IMR-90 (cell line): ENCODE measurements around the gene SPRED2. TPM values are rescaled to one million over a fixed set of nuclear protein-coding genes. Genes with fewer than 3 reads are reported as not detected.

ENCODE experiments used
- ATAC-seq: fragments of 200-7000 bp; cut with Tn5 transposase; 2 replicates; pipeline ENCODE4 v1.9.1; 2020; ENCODE audit warnings: low read depth, mild to moderate bottlenecking, moderate library complexity
- BruUV-seq: library from RNA; stranded (reverse); fragments of 400-500 nt; replicated peaks from 2 replicates; lab custom pipeline; 2021; lab: Mats Ljungman, UMichigan
- CTCF ChIA-PET: fragments of 300-600 bp; formaldehyde crosslinking; extraction: SDS; loops from one replicate; lab custom pipeline; 2021; ENCODE audit warnings: antibody characterized with exemption; lab: Yijun Ruan, JAX
- POLR2A ChIA-PET: fragments of 300-600 bp; sonication (Branson Sonifier 250); formaldehyde crosslinking; loops from one replicate; lab custom pipeline; 2022; ENCODE audit warnings: antibody characterized with exemption; ENCODE audit not compliant: unreplicated experiment; lab: Charles Lee
- DNase-seq: peaks from one replicate; pipeline ENCODE4 v3.0.0; 2013
- H2AFZ ChIP-seq: replicated peaks from 2 replicates; pipeline ENCODE3; 2013; ENCODE audit warnings: low read length, mild to moderate bottlenecking; ENCODE audit not compliant: poor library complexity
- H2AK5ac ChIP-seq: 2 replicates; pipeline ENCODE4 v1.6.1; 2013; ENCODE audit warnings: low read depth, low read length, inconsistent platforms
- H2AK9ac ChIP-seq: replicated peaks from 2 replicates; pipeline ENCODE3; 2013; ENCODE audit warnings: mild to moderate bottlenecking, low read depth, low read length, moderate library complexity; ENCODE audit not compliant: poor library complexity
- H2BK120ac ChIP-seq: 2 replicates; pipeline ENCODE4 v1.6.1; 2013; ENCODE audit warnings: low read depth, low read length, inconsistent platforms
- H2BK15ac ChIP-seq: 3 replicates; pipeline ENCODE4 v1.6.1; 2013; ENCODE audit warnings: low read depth, low read length, inconsistent platforms
- H2BK20ac ChIP-seq: 2 replicates; pipeline ENCODE4 v1.6.1; 2013; ENCODE audit warnings: low read depth, mild to moderate bottlenecking, inconsistent platforms, low read length, moderate library complexity
- H2BK5ac ChIP-seq: 2 replicates; pipeline ENCODE4 v1.6.1; 2013; ENCODE audit warnings: mild to moderate bottlenecking, low read depth, low read length, inconsistent platforms; ENCODE audit not compliant: poor library complexity, severe bottlenecking
- H3K14ac ChIP-seq: replicated peaks from 2 replicates; pipeline ENCODE4 v1.6.1; 2013; ENCODE audit warnings: low read depth, low read length, inconsistent platforms
- H3K18ac ChIP-seq: 2 replicates; pipeline ENCODE4 v1.6.1; 2013; ENCODE audit warnings: low read depth, low read length, control low read depth
- H3K23ac ChIP-seq: 2 replicates; pipeline ENCODE4 v1.6.1; 2013; ENCODE audit warnings: low read depth, low read length, inconsistent platforms
- H3K27ac ChIP-seq: 2 replicates; pipeline ENCODE4 v1.5.1; 2013; ENCODE audit warnings: mild to moderate bottlenecking, control low read depth, low read length; ENCODE audit not compliant: insufficient read depth
- H3K27me3 ChIP-seq: 2 replicates; pipeline ENCODE4 v1.6.1; 2013; ENCODE audit warnings: low read length; ENCODE audit not compliant: control insufficient read depth, insufficient read depth
- H3K36me3 ChIP-seq: 2 replicates; pipeline ENCODE4 v1.6.1; 2013; ENCODE audit warnings: low read length, mixed read lengths; ENCODE audit not compliant: control insufficient read depth, insufficient read depth
- H3K4ac ChIP-seq: 2 replicates; pipeline ENCODE4 v1.6.1; 2013; ENCODE audit warnings: low read depth, low read length, inconsistent platforms
- H3K4me1 ChIP-seq: 2 replicates; pipeline ENCODE4 v1.6.1; 2013; ENCODE audit warnings: low read length, mixed read lengths; ENCODE audit not compliant: control insufficient read depth, insufficient read depth
- H3K4me2 ChIP-seq: 2 replicates; pipeline ENCODE4 v1.6.1; 2013; ENCODE audit warnings: low read depth, mild to moderate bottlenecking, control low read depth, low read length, moderate library complexity
- H3K4me3 ChIP-seq: 2 replicates; pipeline ENCODE4 v1.5.1; 2013; ENCODE audit warnings: low read depth, mild to moderate bottlenecking, control low read depth, low read length, moderate library complexity; ENCODE audit not compliant: insufficient read depth
- H3K56ac ChIP-seq: 2 replicates; pipeline ENCODE4 v1.6.1; 2013; ENCODE audit warnings: low read length, inconsistent platforms; ENCODE audit not compliant: insufficient read depth; ENCODE audit errors: extremely low read depth
- H3K79me1 ChIP-seq, 2 experiments: 2 replicates each; pipeline ENCODE4 v1.6.1; 2013; ENCODE audit warnings: low read length in 2 of 2, inconsistent platforms in 1 of 2, low read depth in 1 of 2
- H3K9ac ChIP-seq: 2 replicates; pipeline ENCODE4 v1.6.1; 2013; ENCODE audit warnings: low read depth, low read length, control low read depth
- H3K9me1 ChIP-seq: 2 replicates; pipeline ENCODE4 v1.6.1; 2013; ENCODE audit warnings: low read length, inconsistent platforms; ENCODE audit not compliant: insufficient read depth
- H3K9me3 ChIP-seq: 2 replicates; pipeline ENCODE4 v1.6.1; 2013; ENCODE audit warnings: low read length; ENCODE audit not compliant: control insufficient read depth, insufficient read depth
- H4K20me1 ChIP-seq: 2 replicates; pipeline ENCODE4 v1.6.1; 2013; ENCODE audit warnings: low read length, inconsistent platforms; ENCODE audit not compliant: insufficient read depth
- H4K5ac ChIP-seq: 2 replicates; pipeline ENCODE4 v1.6.1; 2013; ENCODE audit warnings: mild to moderate bottlenecking, low read depth, low read length, control low read depth
- H4K8ac ChIP-seq, 2 experiments: 2 replicates each; pipeline ENCODE4 v1.6.1; 2013; ENCODE audit warnings: low read depth in 2 of 2, low read length in 2 of 2, control low read depth in 1 of 2, inconsistent platforms in 1 of 2
- H4K91ac ChIP-seq: 2 replicates; pipeline ENCODE4 v1.6.1; 2013; ENCODE audit warnings: low read depth, low read length, inconsistent platforms; ENCODE audit not compliant: insufficient read depth
- CEBPB ChIP-seq: IDR thresholded peaks from 2 replicates; pipeline ENCODE4 v1.6.1; 2012; ENCODE audit warnings: low read depth, low read length, improper control_type of control experiment
- FOS ChIP-seq: fragments of 150-350 bp; IDR thresholded peaks from 2 replicates; pipeline ENCODE4 v1.6.1; 2016; ENCODE audit warnings: low read depth, low read length
- MXI1 ChIP-seq: IDR thresholded peaks from 2 replicates; pipeline ENCODE4 v1.6.1; 2012; ENCODE audit warnings: low read depth, mild to moderate bottlenecking, low read length, moderate library complexity, borderline replicate concordance
- WGBS, 2 experiments: methylation state at CpG; one replicate each; pipeline versions ENCODE4 v1.1.5 to v1.1.7; 2013; ENCODE audit warnings: missing lambda C conversion rate in 2 of 2; ENCODE audit not compliant: insufficient read length in 1 of 2; ENCODE audit errors: extremely low coverage in 2 of 2; 5-methylcytosine and 5-hydroxymethylcytosine counted together
- dilution Hi-C: fragments of 300-500 bp; cut with HindIII; formaldehyde crosslinking; loops from one replicate; pipeline ENCODE4 v1.14.3; 2018; ENCODE audit warnings: low sequenced_read_pairs; ENCODE audit not compliant: unreplicated experiment
- in situ Hi-C: fragments of 300-500 bp; cut with MboI; formaldehyde crosslinking; loops from 3 replicates; pipeline ENCODE4 v1.14.3; 2019; ENCODE audit warnings: low sequenced_read_pairs, inconsistent platforms, mixed read lengths
- intact Hi-C: fragments of 100-400 bp; cut with micrococcal nuclease; formaldehyde crosslinking; loops from 2 replicates; pipeline ENCODE4 v1.10.0; 2022
- polyA plus RNA-seq, 3 experiments: library from polyadenylated mRNA; depleted of rRNA; stranded (reverse); fragments of >200 nt; gene quantifications; 2 replicates each; pipeline ENCODE4 v1.2.3, GENCODE V29; 2012; ENCODE audit warnings: low replicate concordance in 1 of 3
- total RNA-seq: library from RNA; depleted of rRNA; stranded (reverse); fragments of >200 nt; gene quantifications from 2 replicates; pipeline ENCODE4 v1.2.3, GENCODE V29; 2012

The SPRED2 gene
- total and polyA plus RNA-seq, 2 of the 4 experiments (the other 2 are of a cell fraction), result 4.8 to 18.7 TPM

- Histone ChIP-seq H2BK120ac (no peak overlapping the region), H2BK20ac (no peak overlapping the region), H3K9me3 (no peaks in the 10 kb centered on the region), H3K9ac (no peak overlapping the region), H3K36me3 (no peaks in the 10 kb centered on the region), H3K27ac (no peak overlapping the region), H4K8ac (no peak overlapping the region), H3K23ac (no peak overlapping the region), H2BK15ac (no peak overlapping the region), H3K4me3 (no peak overlapping the region), H2AK5ac (no peak overlapping the region), H4K91ac (no peak overlapping the region), H3K18ac (no peak overlapping the region), H3K56ac (no peak overlapping the region), H3K79me1 (peaks cover 54 to 80% of the 10 kb centered on the region in 2 experiments), H4K5ac (no peak overlapping the region), H2AFZ (no peak overlapping the region), H4K20me1 (peaks cover 74% of the 10 kb centered on the region), H2BK5ac (no peak overlapping the region), H3K9me1 (peaks cover 25% of the 10 kb centered on the region), H3K27me3 (no peaks in the 10 kb centered on the region), H3K4me1 (peaks cover 20% of the 10 kb centered on the region), H2AK9ac (no peak overlapping the region), H3K4me2 (no peak overlapping the region), H3K14ac (no peak overlapping the region), H3K4ac (no peak overlapping the region)
- DNase-seq, result no peak
- dilution Hi-C loops (no loop called here), in situ Hi-C loops (no loop called here), intact Hi-C loops (no loop called here)
- TF ChIP-seq CEBPB (no peak), MXI1 (no peak), FOS (no peak)
- ChIA-PET POLR2A (no interaction called here), CTCF (no interaction called here)
- BruUV-seq, result no TSS peak
- no CpG with 5 or more reads among the region's 4 CpGs for WGBS, 2 experiments
- ATAC-seq, result no peak
Observed at GRCh38 chr2:65386989-65387388, 45.4 kb downstream of the SPRED2 start.
